Measurements from ENCODE around the gene ENTHD1.
"Not testable (repeated sequence)": the region's sequence is repeated elsewhere in the genome, so short reads cannot be mapped to it uniquely, and the experiment has no call there.

The ENTHD1 gene

GRCh38 chr22:39923696-39924095, 30.1 kb upstream of the ENTHD1 start:
- FAIRE-seq: no peak

GRCh38 chr22:39920134-39920743, 26.7 kb upstream of the ENTHD1 start:
- FAIRE-seq: no peak

DNA sequence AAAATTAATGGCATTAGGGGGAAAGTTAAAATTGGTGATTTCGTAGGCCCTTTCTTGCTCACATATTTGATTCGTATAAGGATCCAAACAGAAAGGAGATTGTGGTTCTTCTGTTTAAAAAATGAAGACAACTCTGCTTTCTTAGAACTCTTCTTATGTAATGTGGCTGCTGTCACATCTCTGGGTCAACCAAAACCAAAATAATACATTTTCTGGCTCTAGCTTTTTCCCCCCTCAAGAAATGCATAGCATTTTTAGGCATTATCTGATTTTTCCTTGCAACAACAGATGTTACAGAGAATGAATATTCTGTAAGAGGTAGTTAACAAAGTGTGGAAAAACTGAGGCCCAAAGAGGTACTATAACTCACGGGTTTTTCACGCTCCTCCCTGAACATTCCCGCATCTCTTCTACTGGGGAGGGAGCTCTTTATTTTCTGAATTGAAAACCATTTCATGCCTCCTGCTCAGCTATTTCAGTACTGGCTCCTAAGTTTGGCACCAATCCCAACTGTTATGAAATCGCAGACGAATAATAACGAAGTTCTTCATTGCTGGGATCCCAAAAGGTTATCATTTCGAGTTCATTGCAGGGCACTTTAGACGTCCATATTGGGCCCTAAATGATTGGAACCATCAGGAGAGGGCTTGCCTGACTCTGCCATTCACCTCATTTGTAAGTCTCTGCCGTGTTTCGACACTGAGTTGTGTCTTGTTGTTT, 24.4 kb upstream of the ENTHD1 start:
- no peak for FAIRE-seq

DNA sequence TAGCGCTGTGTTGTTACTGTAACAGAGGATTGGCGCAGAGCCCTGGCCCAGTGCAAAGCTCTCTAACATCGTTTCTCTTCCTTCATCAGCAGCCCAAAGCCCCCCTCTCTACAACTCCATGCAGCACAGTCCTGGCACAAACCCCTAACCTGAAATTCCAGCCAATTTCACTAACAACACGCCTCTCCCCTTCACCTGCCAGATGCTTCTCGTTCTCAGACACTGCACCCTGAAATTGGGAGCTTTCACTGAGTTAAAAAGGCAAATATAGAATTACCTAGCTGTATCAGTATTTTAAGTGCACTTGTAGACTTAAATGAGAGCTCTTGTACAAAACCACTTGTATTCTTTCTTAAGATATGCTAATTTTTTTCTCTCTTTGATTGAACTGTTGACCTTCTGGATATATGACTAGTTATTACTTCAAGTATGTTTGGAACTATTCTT, 23.7 kb upstream of the ENTHD1 start:
- no peak for FAIRE-seq

- FAIRE-seq: no peak
Measured at GRCh38 chr22:39916496-39916895, 22.9 kb upstream of the ENTHD1 start.

DNA sequence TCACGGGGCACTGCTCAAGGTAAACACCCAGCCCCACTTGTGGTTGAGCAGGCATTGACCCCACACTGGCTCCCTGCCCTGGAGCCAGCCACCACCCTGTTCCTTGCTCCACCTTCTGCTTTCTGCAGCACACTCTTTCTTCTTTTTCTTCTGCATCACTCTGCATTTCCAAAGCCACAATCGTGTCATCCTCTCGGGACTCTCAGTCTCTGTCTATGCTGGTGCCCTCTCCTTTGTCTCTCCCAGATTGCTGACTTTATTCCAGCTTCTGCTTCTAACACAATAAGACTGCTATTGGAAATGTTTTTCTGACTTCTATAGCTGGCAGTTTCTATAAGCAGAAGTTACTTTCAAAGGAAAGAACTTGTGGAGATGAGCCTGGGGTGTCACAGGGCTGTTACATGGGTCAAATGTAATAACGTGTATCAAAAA, 21.8 kb upstream of the ENTHD1 start:
- no peak for FAIRE-seq

DNA sequence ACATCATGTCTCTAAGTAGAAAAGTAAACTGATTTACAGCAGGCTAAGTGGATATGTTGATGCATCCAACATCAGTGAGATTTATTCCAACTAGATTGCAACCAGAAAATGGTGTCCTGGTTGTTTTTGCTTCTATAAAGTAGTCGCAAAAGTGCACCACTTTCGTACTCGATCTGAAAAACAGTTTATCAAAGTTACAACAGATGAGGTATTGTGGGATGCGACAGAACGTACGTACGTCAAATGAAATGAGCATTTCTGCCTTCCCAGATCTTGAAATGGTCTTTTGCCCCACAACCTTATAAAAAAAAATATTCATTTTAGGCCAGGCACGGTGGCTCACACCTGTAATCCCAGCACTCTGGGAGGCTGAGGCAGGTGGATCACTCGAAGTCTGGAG, 21.0 kb upstream of the ENTHD1 start:
- FAIRE-seq: no peak

DNA sequence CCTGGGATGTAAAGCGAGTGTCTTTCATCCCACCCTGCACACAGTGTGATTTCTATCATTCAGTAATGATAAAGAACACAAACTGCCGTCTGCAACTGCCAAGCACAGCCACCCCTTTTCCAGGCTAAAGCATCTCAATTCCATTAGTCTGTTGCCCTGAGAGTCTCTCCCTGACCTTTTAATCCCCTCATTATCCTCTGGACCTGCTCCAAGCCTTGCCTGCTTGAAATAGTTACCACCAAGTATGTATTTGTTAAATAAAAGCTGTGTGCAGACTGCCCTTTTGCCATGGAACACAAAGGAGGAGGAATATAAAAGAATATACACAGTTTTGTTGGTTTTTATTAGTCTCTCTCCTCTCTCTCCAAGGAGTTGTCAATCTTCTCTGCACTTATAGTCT, 20.3 kb upstream of the ENTHD1 start:
- no peak for FAIRE-seq

GRCh38 chr22:39913321-39913720, 19.8 kb upstream of the ENTHD1 start:
- no peak for FAIRE-seq

- FAIRE-seq: no peak
Measured at GRCh38 chr22:39910876-39911613, 17.5 kb upstream of the ENTHD1 start.

- FAIRE-seq: no peak
Measured at GRCh38 chr22:39908737-39909136, 15.2 kb upstream of the ENTHD1 start.

GRCh38 chr22:39908136-39908535, 14.6 kb upstream of the ENTHD1 start:
- FAIRE-seq: no peak

DNA sequence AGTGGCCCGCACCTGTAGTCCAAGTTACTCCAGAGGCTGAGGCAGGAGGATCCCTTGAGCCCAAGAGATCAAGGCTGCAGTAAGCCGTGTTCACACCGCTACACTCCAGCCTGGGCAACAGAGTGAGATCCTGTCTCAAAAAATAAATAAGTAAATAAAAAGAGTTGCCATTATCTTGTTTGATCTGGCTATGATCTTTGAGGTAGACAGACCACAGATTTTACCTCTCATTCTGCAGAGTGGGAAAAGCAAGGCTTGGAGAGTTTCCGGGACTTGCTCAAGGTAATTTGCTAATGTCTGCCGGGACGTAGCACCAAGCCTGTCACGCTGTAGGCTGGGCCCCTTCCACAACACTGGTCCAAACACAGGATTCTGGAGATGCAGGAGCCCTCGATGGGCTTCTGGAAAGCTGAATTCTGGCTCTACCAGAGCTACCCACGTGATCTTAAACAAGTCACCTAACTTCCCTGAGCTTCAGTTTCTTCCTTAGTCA, 14.1 kb upstream of the ENTHD1 start:
- no peak for FAIRE-seq

GRCh38 chr22:39907047-39907446, 13.5 kb upstream of the ENTHD1 start:
- no peak for FAIRE-seq

DNA sequence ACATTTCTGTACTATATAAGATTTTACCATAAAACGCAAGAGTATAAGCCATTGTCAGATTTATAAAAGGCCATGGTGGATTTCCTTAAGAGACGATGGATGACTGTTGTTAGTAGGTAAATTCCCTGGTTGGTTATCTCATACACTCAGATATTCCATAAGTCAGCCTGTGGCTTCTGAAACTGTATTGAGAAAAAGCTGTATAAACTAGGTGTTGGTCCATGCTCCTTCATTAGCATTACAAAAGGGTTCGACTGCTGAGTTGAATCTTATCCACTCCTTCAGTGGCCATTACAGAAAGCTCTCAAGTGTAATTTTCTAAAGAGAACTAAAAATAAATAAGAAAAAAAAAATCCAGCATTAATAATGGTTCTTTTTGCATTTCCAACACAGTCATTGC, 12.6 kb upstream of the ENTHD1 start:
- FAIRE-seq: no peak

DNA sequence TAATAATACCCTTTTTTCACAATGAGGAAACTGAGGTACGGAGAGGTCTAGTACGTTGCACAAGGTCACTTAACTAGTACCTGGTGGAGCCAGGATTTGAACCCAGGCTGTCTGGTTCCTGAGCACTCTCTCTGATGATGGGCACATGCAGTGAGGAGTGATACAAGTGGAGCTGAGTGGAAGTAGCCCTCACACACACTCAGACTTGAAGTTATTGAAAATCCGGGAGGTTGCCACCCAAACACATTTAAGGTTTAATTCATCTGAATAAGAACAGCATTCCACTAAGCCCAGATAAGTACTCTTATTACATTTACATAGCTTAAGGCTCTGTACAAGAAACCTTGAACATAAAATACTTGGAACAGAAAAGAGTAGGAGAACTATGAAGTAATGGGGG, 12.1 kb upstream of the ENTHD1 start:
- no peak for FAIRE-seq

DNA sequence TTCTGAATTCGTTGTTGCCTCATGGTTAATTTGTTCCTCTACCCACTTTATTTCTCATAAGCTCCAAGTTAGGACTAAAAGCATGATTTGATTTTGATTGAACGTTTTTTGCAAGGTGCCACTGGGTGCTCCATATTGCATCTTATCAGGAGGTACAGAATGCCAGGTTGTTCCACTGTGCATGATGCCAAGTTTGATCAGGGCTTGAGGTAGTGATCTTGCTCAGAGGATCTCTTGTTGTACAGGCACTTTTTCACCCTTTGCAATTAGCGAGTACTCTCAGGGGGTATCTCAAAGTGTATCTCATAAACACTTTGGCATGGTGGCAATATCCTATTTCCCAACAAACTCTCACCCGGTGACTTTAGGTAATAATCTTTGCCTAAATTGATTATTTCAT, 11.3 kb upstream of the ENTHD1 start:
- no peak for FAIRE-seq

DNA sequence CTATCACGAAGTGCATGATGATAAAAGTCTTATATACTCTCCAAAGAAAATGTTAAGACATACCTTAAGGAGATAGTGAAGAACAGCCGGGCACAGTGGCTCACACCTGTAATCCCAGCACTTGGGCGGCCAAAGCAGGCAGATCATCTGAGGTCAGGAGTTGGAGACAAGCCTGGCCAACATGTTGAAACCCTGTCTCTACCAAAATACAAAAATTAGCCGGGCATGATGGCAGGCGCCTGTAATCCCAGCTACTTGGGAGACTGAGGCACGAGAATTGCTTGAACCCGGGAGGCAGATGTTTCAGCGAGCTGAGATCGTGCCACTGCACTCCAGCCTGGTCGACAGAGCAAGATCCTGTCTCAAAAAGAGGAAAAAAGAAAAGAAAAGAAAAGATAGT, 10.5 kb upstream of the ENTHD1 start:
- not testable (repeated sequence) for FAIRE-seq

DNA sequence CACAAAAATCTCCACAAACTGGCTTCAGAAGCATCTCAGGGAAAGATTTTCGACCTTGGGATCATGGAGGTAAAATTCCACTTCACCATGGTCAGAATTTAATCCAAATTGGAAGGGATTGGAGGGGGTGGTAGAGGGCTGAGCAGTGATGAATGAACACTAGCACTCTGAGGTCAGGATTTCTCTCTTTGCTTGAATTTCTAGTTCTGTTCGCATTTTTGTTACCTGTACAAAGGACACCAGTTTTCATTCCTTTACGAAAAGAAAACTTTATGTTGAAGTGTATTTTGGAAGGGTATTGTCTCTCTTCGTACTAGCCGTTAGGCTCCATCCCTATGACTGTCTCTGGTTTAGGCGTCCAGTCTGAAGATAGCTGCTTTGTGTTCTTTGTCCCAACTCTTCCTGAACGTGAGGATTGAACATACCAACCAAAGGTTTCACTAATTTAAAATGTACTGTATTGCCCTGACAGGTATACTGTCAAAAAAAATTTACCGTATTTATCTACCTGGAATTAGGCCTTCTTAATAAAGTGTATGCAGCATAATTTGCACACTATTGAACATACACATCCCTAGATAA, 8.1 kb upstream of the ENTHD1 start:
- FAIRE-seq: no peak

GRCh38 chr22:39900306-39901227, 7.0 kb upstream of the ENTHD1 start, which contains the start of gene GRAP2:
TSS of gene GRAP2 (plus strand) at chr22:39901084. CDS start at chr22:39947107, 46,023 bp downstream.
- FAIRE-seq: no peak

- no peak for FAIRE-seq
Measured at GRCh38 chr22:39898997-39899396, 5.4 kb upstream of the ENTHD1 start.

DNA sequence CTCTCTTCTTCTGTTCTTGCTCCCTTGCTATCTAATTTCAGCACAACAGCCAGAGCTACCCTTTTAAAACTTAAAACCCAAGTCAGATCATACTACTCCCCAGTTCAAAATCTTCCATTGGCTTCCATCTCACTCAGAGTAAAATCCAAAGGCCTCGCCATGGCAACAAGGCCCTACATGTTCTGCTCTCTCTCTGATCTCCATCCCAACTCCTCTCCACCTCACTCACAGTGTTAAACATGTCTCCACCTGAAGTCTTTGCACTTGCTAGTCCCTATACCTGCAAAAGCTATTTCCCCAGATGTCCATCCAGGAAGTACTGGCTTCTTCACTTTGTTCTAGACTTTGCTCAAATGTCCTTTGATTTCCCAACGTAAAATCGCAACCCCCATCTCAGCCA, 4.3 kb upstream of the ENTHD1 start:
- FAIRE-seq: no peak
